Testis (tissue), 2 donors: Measurements from ENCODE around the gene PHLPP2.

ENCODE experiments used
- POLR2A ChIP-seq: fragments of 450-650 bp; IDR thresholded peaks from one replicate; pipeline ENCODE4 v1.6.1; 2017; ENCODE audit warnings: antibody characterized with exemption, mild to moderate bottlenecking, moderate library complexity
- TF ChIP-seq, protein P1 (sequence below), 3 experiments: fragments of 450-650 bp in 2 of 3; fragments of 200-600 bp in 1 of 3; sonication (generic) in 1 of 3; IDR thresholded peaks; one replicate each; pipeline ENCODE4 v1.5.1; 2016 to 2019; ENCODE audit warnings: antibody characterized with exemption in 3 of 3, mild to moderate bottlenecking in 2 of 3, moderate library complexity in 1 of 3

- TF ChIP-seq, protein P1, sequence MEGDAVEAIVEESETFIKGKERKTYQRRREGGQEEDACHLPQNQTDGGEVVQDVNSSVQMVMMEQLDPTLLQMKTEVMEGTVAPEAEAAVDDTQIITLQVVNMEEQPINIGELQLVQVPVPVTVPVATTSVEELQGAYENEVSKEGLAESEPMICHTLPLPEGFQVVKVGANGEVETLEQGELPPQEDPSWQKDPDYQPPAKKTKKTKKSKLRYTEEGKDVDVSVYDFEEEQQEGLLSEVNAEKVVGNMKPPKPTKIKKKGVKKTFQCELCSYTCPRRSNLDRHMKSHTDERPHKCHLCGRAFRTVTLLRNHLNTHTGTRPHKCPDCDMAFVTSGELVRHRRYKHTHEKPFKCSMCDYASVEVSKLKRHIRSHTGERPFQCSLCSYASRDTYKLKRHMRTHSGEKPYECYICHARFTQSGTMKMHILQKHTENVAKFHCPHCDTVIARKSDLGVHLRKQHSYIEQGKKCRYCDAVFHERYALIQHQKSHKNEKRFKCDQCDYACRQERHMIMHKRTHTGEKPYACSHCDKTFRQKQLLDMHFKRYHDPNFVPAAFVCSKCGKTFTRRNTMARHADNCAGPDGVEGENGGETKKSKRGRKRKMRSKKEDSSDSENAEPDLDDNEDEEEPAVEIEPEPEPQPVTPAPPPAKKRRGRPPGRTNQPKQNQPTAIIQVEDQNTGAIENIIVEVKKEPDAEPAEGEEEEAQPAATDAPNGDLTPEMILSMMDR (IDR thresholded peaks at IDR 0.05): no peak
- TF ChIP-seq POLR2A: no peak
These were observed 76.3 kb downstream of the PHLPP2 start for GRCh38 chr16:71648162-71648561.
